ENCODE results near the gene PRKN.

DNA sequence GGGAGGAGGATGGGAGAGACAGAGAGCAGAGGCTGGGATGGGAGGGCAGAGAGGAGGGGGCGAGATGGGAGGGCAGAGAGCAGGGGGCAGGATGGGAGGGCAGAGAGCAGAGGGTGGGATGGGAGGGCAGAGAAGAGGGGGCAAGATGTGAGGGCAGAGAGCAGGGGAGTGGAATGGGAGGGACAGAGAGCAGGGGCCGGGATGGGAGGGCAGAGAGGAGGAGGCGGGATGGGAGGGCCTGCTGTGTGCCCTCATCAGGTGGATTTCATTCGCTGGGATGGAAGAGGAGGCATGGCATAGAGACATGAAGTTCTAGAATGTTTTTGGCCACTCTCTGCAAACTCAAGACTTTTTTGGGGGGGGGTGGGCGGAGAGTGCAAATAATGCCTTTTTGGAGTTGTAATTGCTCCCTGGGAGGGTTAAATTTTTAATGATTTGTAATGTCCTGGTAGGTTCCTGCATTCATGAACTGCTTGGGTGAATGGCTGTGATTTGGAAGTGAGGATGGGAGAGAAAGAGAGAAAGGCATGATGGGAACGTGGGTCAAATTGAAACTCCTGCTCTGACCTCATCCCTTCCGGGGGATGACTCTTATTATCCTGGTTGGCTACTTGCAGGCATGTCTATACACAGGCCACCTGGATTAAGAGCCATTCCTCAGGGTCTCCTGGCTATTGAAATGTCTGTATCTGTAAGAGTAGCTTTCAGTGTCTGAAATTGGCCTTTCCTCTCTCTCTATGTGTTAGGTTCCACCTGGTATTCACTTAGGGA lies 1291.3 kb downstream of the PRKN start:
- TF ChIP-seq, protein P1, sequence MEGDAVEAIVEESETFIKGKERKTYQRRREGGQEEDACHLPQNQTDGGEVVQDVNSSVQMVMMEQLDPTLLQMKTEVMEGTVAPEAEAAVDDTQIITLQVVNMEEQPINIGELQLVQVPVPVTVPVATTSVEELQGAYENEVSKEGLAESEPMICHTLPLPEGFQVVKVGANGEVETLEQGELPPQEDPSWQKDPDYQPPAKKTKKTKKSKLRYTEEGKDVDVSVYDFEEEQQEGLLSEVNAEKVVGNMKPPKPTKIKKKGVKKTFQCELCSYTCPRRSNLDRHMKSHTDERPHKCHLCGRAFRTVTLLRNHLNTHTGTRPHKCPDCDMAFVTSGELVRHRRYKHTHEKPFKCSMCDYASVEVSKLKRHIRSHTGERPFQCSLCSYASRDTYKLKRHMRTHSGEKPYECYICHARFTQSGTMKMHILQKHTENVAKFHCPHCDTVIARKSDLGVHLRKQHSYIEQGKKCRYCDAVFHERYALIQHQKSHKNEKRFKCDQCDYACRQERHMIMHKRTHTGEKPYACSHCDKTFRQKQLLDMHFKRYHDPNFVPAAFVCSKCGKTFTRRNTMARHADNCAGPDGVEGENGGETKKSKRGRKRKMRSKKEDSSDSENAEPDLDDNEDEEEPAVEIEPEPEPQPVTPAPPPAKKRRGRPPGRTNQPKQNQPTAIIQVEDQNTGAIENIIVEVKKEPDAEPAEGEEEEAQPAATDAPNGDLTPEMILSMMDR (IDR thresholded peaks at IDR 0.05) = no peak
- TF ChIP-seq POLR2A (IDR thresholded peaks at IDR 0.05) = no peak
- TF ChIP-seq EP300 (IDR thresholded peaks at IDR 0.05) = no peak

Data from tibial nerve (tissue), 4 donors.